NCI-H146 treated with DMSO at 0.1 percent for 48 hours (cell line): ENCODE results near the gene TMEFF2.
A peak's percentile ranks its signal among the peaks of the same experiment; 100 is the strongest.

ENCODE experiments used
- DNase-seq: peaks from one replicate; lab custom pipeline; 2025; ENCODE audit not compliant: unreplicated experiment; lab: John Stamatoyannopoulos, UW

The TMEFF2 gene

GRCh38 chr2:192184349-192184748, 10.4 kb downstream of the TMEFF2 start:
- DNase-seq: no peak

GRCh38 chr2:192183296-192183695, 11.4 kb downstream of the TMEFF2 start:
- no peak for DNase-seq

- no peak for DNase-seq
These were observed 27.8 kb downstream of the TMEFF2 start for GRCh38 chr2:192166946-192167345.

- DNase-seq: no peak
These were observed 28.9 kb downstream of the TMEFF2 start for GRCh38 chr2:192165842-192166241.

- peak; percentile 26 for DNase-seq
These were observed 32.2 kb downstream of the TMEFF2 start for GRCh38 chr2:192162392-192163042.

- no peak for DNase-seq
These were observed 33.0 kb downstream of the TMEFF2 start for GRCh38 chr2:192161656-192162290.

- no peak for DNase-seq
These were observed 35.0 kb downstream of the TMEFF2 start for GRCh38 chr2:192159736-192160135.

- DNase-seq: no peak
These were observed 35.5 kb downstream of the TMEFF2 start for GRCh38 chr2:192159208-192159607.

- DNase-seq: no peak
These were observed 37.0 kb downstream of the TMEFF2 start for GRCh38 chr2:192157776-192158175.

GRCh38 chr2:192155511-192156118, 39.1 kb downstream of the TMEFF2 start:
- peak; percentile 0 for DNase-seq

- DNase-seq: no peak
These were observed 41.2 kb downstream of the TMEFF2 start for GRCh38 chr2:192153561-192153960.

GRCh38 chr2:192151853-192152252, 42.9 kb downstream of the TMEFF2 start:
- no peak for DNase-seq

GRCh38 chr2:192150166-192150565, 44.6 kb downstream of the TMEFF2 start:
- DNase-seq: no peak

- no peak for DNase-seq
These were observed 46.0 kb downstream of the TMEFF2 start for GRCh38 chr2:192148620-192149321.

- DNase-seq: no peak
These were observed 46.5 kb downstream of the TMEFF2 start for GRCh38 chr2:192148241-192148619.

GRCh38 chr2:192146069-192147015, 48.4 kb downstream of the TMEFF2 start:
- DNase-seq: no peak

GRCh38 chr2:192145496-192145895, 49.2 kb downstream of the TMEFF2 start:
- DNase-seq: no peak

GRCh38 chr2:192140236-192140839, 54.4 kb downstream of the TMEFF2 start:
- DNase-seq: no peak

- DNase-seq: no peak
These were observed 54.9 kb downstream of the TMEFF2 start for GRCh38 chr2:192139813-192140212.

GRCh38 chr2:192137451-192137850, 57.3 kb downstream of the TMEFF2 start:
- no peak for DNase-seq
